ENCODE results near the gene DALRD3.
"Not testable (repeated sequence)": the region's sequence is repeated elsewhere in the genome, so short reads cannot be mapped to it uniquely, and the experiment has no call there.

Gene DALRD3

DNA sequence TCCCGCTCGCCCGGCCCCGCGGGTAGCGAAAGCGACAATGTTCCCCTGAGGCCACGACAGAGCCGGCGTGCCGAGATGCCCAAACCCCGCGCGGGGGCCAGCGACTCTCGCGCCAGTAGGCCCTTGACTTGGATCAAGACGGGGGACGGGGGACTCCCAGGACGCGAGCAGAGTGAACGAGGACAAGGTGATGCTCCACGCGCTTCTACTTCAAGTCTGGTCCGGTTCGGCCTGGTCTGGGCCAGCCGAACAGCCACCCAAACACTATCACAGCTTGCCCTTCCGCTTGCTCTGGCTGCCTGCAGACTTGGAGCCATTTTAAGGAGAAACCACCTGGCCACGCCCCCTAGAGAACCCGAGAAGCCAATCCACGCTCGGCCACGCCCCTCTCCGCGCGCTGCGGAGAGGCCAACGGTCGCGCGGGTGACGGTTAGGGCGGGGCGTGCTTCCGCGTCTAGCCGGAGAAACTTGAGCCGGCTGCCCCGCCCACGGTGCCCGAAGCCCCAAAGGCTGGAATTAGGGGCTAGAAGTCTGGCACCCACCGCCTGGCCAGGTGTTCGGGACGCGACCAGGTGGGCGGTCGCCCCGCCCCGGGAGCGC is 2.9 kb upstream of the DALRD3 start:
- DNase-seq: peak; percentile 99

DNA sequence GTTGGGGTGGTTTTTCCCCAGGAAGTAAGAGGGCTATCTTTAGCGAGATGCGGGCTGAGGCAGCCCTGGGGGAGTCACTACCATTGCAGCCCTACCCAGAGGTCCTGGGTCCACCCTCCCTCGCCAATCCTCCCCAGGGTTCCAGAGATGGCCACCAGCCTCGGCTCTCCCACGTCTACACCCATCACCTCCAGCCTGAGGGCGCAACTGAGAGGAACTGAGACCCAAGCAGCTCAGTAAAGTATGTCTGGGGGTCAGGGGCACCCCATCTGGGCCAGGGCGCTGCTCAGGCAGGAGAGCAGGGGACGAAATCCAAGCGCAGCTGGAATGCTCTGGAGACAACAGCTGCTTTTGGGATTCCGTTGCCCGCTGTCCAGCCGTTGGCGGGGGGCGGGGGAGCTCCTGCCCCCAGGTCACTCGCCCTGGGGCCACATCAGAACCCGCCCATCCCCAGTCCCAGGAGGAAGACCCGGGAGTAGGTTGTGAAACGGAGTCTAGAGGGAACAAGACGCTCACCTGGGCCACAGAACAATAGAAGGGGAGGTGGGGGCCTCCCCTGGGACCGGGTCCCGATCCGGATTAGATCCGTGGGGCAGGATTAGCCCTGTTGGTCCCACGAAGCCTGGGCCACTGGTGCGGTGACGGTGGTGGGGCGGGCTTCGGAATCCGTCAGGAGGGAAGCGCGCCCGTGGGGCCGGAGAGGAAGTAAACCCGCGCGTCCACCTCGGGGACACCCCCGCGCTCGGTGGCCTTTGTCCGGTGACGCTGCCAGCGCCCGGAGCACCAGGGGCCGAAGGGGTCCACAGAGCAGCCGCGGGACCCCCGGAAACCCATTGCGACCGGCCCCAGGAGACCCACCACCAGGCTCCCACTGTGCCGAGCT is 2.2 kb upstream of the DALRD3 start:
- DNase-seq: peak; percentile 48

DNA sequence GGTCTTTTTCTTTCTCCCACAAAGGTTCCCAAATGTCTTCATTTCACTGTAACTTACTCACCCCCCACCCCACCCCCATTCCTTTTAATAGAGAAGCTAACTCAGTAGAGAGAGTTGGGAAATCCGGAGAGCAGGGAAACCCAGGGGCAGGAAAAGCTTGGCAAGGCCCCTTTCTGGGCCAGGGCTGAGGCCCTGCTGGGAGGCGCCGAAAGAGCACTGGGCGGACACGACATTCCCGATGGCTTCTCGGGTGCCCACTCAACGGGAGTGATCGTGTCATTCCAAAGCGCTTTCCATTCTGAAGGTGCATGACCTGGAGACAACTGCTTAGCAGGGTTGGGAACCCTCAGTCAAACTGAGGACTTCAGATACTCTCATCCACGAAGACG is 1.6 kb upstream of the DALRD3 start:
- DNase-seq: no peak

DNA sequence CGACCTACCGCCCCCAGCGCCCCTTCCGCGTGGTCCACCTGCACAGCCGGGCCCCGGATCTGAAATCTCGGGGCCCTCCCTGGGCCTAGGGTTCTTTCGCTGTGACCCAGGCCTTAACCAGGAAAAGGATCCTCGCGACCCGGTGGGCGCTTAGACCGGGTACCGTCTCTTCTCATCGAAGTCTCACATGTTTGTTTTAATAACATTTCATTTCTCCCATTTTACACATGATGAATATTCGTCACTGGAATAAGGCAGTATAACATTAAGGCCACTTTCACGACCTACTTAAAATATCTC is 277 bp upstream of the DALRD3 start:
- DNase-seq: no peak

DNA sequence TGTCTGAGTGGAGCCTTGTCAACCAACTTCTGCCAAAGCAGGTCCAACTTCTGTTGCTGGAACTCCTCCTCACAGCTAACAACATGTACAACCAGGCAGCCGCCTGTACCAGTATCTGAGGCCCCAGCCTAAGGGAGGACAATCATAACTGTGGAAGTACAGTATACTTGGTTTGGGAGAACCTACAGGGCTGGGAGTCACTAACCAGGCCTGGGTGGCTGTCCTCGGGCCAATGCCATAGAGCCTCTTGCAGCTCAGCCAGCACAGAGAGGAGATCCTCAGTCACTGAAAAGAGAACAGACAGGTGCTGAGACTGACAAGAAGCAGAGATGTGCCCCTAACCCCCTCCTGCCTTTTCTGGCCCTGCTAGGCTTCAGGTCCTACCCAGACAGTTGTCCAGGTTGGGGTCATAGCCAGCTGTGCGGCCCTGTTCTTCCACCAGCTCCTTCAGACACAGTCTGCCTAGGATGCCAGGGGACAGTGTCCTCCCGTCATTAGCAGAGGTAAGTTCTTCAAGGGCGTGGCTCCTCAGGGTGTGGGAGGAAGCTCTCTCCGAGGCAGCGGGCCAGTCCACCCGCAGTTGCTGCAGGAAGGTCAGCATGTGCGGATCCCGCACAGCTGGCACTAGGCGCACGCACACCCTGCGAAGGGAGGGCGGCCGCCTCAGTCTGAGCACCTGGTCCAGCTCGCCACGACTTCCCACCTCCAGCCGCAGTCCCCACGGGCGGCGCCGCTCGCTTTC is 980 bp downstream of the DALRD3 start:
- no peak for DNase-seq

DNA sequence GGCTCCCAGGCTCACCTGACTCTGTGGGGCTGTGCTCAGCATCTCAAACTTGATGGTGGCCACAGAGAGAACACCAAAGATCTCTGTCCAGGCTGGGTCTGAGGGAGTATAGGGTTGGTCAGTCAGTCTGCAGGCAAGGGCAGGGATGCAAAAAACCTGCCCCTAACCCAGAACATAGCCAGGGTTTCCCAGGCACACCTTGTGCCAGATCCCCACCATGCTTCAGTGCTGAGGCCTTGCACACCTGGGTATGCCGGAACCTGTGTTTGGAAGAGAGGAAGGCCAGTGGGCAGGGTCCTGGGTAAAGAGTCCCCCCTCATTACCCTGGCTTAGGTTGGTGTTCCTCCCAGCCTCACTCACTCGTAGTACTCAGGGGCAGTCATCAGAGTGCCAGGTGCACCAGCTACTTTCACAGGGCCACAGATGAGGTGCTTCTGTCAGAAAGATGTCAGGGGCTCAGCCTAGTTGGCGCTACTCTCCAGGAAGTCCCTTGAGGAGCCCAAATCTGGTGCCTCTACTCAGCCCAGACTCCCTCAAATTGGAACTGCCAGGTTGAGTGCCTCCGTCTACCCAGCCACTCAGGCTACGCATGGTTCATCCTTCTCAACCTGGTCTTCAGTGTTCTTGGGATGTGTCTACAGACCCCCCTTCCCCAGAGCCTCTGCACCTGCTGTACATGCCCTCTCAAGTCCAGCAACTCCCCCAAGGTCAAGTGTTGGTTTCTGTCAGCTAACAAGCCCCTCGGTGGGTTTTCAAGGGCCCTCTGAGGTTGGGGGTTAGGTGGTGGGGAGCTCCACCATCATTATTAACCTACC is 1.8 kb downstream of the DALRD3 start:
- DNase-seq: no peak

DNA sequence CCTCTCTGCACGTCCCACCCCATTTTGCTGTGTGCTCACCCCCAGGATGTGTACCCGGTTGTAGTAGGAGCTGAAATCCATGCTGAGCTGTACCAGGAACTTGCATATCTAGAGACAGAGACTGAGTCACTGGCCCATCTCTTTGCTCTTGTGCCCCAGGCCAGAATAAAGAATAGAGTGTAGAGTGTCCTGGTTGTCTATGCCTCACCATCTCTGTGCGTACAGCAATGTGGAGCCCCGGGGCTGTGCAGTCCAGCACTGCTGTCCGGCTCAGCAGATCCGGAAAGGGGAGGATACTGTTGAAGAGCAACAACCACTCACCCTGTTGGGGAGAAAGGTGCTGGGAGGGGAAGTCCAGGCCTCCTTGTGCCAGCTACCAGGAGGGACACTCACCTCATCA is 2.6 kb downstream of the DALRD3 start:
- DNase-seq: no peak

DNA sequence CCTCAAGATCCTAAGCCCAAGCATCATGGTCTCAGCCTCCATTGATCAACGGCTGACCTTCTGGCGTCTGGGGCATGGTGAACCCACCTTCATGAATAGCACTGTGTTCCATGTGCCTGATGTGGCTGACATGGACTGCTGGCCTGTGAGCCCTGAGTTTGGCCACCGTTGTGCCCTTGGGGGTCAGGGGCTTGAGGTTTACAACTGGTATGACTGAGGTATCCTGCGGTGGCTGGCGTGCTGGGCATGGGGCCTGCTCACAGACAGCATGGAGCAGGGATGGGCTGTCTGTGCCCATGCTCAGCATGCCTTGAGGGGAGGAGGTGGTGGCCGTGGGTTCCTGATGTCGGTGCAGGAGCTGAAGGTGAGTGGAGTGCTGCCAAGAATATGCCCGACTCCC is 3.3 kb downstream of the DALRD3 start:
- no peak for DNase-seq

DNA sequence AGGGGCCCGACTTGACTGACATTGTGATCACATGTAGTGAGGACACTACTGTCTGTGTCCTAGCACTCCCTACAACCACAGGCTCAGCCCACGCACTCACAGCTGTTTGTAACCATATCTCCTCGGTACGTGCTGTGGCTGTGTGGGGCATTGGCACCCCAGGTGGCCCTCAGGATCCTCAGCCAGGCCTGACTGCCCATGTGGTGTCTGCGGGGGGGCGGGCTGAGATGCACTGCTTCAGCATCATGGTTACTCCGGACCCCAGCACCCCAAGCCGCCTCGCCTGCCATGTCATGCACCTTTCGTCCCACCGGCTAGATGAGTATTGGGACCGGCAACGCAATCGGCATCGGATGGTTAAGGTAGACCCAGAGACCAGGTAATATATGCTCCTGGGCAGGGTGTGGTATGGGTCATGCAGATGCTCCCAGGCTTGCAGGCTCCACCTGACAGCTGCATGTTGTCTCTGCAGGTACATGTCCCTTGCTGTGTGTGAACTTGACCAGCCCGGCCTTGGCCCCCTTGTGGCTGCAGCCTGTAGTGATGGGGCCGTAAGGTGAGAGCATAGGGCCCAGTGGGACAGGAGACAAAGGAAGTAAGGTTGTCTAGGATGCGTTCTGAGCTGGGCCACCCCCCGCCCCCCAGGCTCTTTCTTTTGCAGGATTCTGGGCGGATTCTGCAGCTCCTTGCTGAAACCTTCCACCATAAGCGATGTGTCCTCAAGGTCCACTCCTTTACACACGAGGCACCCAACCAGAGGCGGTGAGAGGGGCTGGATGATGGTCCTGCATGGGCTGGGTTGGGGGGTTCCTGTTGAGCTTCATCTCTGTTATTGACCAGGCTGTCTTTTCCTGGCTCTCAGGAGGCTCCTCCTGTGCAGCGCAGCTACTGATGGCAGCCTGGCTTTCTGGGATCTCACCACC is 4.4 kb downstream of the DALRD3 start:
- DNase-seq: peak; percentile 65

DNA sequence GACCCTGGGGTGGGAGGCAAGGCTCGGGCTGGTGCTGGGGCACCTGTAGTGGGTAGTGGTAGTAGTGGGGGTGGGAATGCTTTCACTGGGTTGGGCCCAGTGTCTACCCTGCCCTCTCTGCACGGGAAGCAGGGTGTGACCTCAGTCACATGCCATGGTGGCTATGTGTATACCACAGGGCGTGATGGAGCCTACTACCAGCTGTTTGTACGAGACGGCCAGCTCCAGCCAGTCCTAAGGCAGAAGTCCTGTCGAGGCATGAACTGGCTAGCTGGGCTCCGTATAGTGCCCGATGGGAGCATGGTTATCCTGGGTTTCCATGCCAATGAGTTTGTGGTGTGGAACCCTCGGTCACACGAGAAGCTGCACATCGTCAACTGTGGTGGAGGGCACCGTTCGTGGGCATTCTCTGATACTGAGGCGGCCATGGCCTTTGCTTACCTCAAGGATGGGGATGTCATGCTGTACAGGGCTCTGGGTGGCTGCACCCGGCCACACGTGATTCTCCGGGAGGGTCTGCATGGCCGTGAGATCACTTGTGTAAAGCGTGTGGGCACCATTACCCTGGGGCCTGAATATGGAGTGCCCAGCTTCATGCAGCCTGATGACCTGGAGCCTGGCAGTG is 5.2 kb downstream of the DALRD3 start:
- no peak for DNase-seq

DNA sequence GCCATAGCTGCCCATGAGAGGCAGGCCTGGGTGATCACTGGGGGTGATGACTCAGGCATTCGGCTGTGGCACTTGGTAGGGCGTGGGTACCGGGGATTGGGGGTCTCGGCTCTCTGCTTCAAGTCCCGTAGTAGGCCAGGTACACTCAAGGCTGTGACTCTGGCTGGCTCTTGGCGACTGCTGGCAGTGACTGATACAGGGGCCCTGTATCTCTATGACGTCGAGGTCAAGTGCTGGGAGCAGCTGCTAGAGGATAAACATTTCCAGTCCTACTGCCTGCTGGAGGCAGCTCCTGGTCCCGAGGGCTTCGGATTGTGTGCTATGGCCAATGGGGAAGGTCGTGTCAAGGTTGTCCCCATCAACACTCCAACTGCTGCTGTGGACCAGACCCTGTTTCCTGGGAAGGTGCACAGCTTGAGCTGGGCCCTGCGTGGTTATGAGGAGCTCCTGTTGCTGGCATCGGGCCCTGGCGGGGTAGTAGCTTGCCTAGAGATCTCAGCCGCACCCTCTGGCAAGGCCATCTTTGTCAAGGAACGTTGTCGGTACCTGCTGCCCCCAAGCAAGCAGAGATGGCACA is 5.9 kb downstream of the DALRD3 start:
- no peak for DNase-seq

DNA sequence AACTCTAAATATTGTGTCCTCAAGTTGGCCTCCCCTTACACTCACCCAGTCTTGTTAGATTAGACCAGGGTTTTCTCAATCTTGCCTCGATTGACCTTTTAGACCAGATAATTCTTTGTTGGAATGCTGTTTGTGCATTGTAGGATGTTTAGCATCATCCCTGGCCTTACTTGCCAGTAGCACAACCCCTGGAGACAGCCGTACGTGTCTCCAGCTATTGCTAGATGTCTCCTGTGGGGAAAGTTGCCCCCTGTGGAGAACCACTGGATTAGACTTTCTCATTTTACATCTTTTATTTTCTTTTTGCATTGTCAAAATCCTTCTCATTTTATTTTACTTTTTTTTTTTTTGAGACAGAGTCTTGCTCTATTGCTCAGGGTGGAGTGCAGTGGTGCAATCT is 9.0 kb downstream of the DALRD3 start:
- no peak for DNase-seq

DNA sequence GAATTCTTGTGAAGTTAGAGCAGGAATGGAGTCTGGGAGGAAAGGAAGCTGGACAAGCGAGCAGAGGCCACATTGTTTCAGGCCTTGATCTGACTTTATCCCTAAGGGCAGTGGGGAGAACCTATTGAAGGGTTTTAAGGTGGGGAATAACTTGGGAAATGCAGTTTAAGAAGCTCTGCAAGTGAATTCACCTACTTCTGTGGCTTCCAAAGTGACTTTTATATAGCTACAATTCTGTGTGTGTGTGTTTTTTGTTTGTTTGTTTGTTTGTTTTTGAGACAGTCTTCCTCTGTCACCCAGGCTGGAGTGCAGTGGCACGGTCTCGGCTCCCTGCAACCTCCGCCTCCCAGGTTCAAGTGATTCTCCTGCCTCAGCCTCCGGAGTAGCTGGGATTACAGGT is 9.8 kb downstream of the DALRD3 start:
- DNase-seq: not testable (repeated sequence)

DNA sequence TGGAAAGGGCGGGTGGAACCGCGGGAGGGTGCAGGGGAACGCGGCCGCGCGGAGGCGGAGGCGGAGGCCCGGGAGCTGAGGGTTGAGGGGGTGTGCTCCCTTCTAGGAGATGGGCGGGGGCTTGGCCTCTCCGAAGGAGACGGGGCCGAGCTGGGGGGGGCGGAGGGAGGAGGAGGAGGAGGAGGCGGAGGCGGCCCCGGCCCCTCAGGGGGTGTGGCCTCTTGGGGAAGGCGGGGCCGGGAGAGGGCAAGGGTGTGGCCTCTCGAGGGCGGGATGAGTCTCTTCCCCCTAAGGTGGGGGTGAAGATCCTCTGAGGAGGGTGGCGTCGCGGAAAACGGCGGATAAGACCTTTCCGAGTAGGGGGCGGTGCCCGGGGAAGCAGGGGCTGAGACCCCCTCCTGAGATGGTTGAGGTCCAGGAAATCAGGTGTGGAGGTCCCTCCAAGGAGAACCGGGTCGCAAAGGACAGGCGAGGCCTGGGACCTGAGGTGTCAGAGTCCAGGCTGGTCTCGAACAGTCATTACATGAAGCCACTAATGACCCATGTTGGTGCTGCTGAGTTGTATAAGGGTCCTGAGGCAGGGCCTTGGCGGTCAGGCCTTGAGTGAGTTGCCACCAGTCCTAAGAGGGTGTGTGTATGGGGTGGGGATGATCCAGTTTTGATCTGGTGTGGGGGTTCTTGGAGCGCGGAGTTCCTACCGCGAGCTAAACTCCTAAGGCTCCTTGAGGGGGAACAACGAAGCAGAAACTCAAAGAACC is 10.4 kb downstream of the DALRD3 start:
- peak; percentile 92 for DNase-seq

DNA sequence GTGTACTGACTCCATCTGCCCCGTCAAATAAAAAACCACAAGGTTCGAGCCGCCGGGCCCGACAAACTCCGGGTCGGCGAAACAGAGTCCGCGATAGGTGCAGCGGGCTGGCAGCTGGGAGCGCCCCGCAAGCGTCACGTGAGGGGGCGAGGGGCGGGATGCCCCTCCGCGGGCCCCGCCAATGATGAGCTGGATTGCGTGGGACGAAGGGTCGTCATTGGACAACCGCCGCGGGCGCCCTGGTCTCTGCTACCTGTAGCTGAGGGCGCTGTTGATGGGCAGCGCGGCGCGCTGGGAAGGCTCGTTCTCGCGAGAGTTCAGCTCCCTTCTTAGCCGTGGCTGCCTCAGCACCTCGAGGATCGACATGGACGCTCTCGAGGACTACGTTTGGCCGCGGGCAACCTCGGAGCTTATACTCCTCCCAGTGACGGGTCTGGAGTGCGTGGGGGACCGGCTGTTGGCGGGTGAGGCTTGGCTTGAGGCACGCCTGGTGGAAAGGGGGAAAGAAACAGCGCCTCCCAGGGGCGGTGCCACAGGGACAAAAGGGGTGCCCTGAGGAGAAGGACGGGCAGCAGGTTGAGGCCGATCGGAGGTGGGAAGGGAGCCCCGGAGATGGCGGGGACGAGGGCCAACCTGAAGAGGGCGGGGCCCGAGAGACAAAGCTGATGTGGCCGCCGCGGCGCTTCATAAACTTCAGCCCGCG is 11.2 kb downstream of the DALRD3 start, which contains the start of gene WDR6:
TSS of gene WDR6 (plus strand) at position 324 of the 703 bp plus-strand sequence. CDS start at position 365, 41 bp downstream.
- peak; percentile 98 for DNase-seq

DNA sequence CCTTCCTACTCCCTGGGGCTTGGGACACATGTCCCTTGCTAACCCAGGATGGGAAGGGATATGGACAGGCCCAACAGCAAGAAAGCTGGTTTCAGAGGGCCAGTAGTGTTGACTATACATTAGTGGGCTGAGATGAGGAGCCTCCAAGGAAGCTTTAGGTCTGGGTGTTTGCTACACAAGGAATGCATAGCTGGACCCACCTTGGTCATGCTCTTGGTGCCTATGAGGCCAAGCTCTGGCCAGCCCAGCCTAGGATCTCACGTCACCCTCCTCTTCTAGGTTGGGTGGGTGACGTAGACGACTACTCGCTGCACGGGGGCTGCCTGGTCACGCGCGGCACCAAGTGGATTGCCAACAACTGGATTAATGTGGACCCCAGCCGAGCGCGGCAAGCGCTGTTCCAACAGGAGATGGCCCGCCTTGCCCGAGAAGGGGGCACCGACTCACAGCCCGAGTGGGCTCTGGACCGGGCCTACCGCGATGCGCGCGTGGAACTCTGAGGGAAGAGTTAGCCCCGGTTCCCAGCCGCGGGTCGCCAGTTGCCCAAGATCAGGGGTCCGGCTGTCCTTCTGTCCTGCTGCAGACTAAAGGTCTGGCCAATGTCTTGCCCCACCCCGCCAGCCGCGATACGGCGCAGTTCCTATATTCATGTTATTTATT is 11.8 kb downstream of the DALRD3 start:
- DNase-seq: no peak

DNA sequence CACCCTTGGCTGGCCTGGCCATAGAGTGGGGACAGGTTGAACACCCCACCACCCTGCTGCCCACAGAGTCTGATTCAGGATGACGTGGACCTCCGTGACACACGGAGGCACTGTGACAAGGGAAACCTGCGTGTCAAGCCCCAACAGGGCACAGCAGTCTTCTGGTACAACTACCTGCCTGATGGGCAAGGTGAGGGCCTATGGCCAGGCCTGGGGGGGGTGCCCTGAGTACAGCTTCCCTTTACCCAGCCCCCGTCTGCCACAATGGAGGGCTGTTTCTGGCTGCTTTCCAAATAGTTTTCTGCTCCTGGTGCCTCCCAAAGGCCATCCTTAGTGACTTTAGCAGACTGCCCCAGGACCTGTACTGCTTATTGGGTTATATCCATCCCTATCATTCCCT is 12.4 kb downstream of the DALRD3 start:
- no peak for DNase-seq

DNA sequence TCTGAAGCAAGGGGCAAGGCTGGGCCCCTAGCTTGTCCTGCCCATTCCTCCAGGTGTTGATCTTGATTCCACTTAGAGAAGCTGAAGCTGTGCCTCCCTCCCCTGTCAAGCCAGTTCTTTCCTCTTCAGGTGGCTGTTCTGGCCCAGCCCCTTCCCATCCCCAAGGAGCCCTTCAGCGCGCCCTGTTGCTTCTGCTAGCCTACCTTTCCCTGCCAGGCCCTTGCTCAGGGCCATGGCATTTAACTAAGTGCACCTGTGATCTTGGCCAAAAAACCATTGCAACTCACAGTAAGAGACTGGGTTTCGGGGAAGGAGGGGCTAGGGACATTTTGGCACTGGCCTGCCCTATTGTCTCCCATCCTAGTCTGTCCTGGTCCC is 13.1 kb downstream of the DALRD3 start:
- DNase-seq: no peak

Measured in CD4-positive, alpha-beta T cell treated with Interleukin-17A for 1 hour (primary cell).